Thymus (tissue), 11 donors: Measurements from ENCODE around the gene PTPRJ. TPM values are rescaled to one million over a fixed set of nuclear protein-coding genes. Genes with fewer than 3 reads are reported as not detected.

Experiments used
- DNase-seq, 9 donors: peaks; one replicate each; pipeline ENCODE4 v3.0.0-alpha.2; 2013; ENCODE audit warnings: low spot score in 9 of 9, low read depth in 6 of 9, missing footprints in 1 of 9
- H3K27ac ChIP-seq, 2 donors: one replicate each; pipeline ENCODE4 v1.5.1; 2013; ENCODE audit warnings: control low read depth in 1 of 2, low read depth in 1 of 2, low read length in 1 of 2, mild to moderate bottlenecking in 1 of 2, moderate library complexity in 1 of 2
- H3K27me3 ChIP-seq, 2 donors: one replicate each; pipeline ENCODE4 v1.5.1; 2013; ENCODE audit warnings: low read length in 1 of 2; ENCODE audit not compliant: control insufficient read depth in 2 of 2, insufficient read depth in 1 of 2
- H3K36me3 ChIP-seq, 2 donors: one replicate each; pipeline ENCODE4 v1.5.1; 2013; ENCODE audit warnings: low read length in 1 of 2, mild to moderate bottlenecking in 1 of 2, moderate library complexity in 1 of 2; ENCODE audit not compliant: control insufficient read depth in 2 of 2, insufficient read depth in 2 of 2
- H3K4me1 ChIP-seq, 2 donors: one replicate each; pipeline ENCODE4 v1.5.1; 2013; ENCODE audit warnings: low read length in 2 of 2; ENCODE audit not compliant: control insufficient read depth in 2 of 2, insufficient read depth in 2 of 2
- H3K4me3 ChIP-seq, 2 donors: one replicate each; pipeline ENCODE4 v1.5.1; 2013; ENCODE audit warnings: low read length in 2 of 2, control low read depth in 1 of 2, mild to moderate bottlenecking in 1 of 2
- H3K9me3 ChIP-seq, 2 donors: one replicate each; pipeline ENCODE4 v1.5.1; 2013; ENCODE audit warnings: low read length in 1 of 2, mild to moderate bottlenecking in 1 of 2; ENCODE audit not compliant: control insufficient read depth in 2 of 2, insufficient read depth in 1 of 2
- WGBS: extraction: QIAGEN DNeasy Blood & Tissue Kit; methylation state at CpG from one replicate; pipeline ENCODE4 v1.1.7; 2013; 5-methylcytosine and 5-hydroxymethylcytosine counted together
- polyA plus RNA-seq: library from polyadenylated mRNA; stranded (reverse); fragments of 200-250 nt; gene quantifications from one replicate; pipeline ENCODE4 v1.2.3, GENCODE V29; 2013
- total RNA-seq: library from RNA; stranded (reverse); fragments of 120-200 nt; gene quantifications from one replicate; pipeline ENCODE4 v1.2.4, GENCODE V29; 2013
- donor health status: healthy.

The PTPRJ gene
- total and polyA plus RNA-seq, 2 donors, result 4.4 to 7.5 TPM

DNA sequence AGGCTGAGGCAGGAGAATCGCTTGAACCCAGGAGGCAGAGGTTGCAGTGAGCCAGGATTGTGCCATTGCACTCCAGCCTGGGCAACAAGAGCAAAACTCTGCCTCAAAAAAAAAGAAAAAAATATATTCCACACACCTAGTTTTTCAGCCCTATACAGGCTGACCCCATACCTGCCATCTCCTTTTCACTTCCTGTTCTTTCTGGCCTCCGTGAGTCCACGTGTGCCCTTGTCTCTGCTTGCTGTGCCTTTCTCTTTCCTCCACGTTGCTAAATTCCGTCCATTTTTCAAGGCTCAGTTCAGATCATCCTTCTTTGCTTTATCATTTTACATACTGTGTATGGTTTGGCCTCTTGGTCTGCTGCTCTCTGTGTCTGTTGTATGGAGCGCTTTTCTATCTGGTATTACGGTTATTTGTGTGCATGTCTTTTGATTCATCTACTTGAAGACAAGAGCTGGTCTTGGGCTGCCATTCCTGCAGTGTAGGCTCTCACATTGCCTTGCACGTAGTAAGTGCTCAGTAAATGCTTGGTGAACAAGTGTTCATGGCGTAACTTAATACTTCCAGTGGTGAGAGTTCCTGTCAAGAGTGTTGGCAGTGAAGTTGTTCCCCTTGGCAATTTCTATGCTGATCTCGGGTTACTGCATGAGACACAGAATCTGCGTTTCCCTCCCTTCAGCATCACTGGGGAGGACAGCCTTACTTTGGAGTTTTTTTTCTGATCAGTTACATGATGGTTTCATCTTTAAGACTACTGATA is 57.5 kb downstream of the PTPRJ start:
- Histone ChIP-seq H3K27ac (no peak overlapping the region), H3K4me3 (no peak overlapping the region), H3K27me3 (no peaks in the 10 kb centered on the region), H3K9me3 (no peaks in the 10 kb centered on the region), H3K4me1 (peaks cover 15 to 31% of the 10 kb centered on the region in 2 donors), H3K36me3 (no peaks in the 10 kb centered on the region)
- no peak for DNase-seq
- 94% methylated on average over 11 of the region's 11 CpGs for WGBS

- Histone ChIP-seq H3K27me3 (no peaks in the 10 kb centered on the region), H3K4me3 (no peak overlapping the region), H3K9me3 (no peaks in the 10 kb centered on the region), H3K4me1 (peaks cover 14 to 20% of the 10 kb centered on the region in 2 donors), H3K27ac (no peak overlapping the region), H3K36me3 (no peaks in the 10 kb centered on the region)
- 97% methylated on average over 13 of the region's 13 CpGs for WGBS
- DNase-seq, result no peak
These were observed 60.6 kb downstream of the PTPRJ start for GRCh38 chr11:48040830-48041444.

GRCh38 chr11:48041877-48042695 is 61.7 kb downstream of the PTPRJ start:
- Histone ChIP-seq H3K27me3 (no peaks in the 10 kb centered on the region), H3K4me3 (no peak overlapping the region), H3K27ac (no peak overlapping the region), H3K9me3 (no peaks in the 10 kb centered on the region), H3K36me3 (no peaks in the 10 kb centered on the region), H3K4me1 (peaks cover 7 to 17% of the 10 kb centered on the region in 2 donors)
- DNase-seq, result no peak
- WGBS, result 97% methylated on average over 5 of the region's 5 CpGs

DNA sequence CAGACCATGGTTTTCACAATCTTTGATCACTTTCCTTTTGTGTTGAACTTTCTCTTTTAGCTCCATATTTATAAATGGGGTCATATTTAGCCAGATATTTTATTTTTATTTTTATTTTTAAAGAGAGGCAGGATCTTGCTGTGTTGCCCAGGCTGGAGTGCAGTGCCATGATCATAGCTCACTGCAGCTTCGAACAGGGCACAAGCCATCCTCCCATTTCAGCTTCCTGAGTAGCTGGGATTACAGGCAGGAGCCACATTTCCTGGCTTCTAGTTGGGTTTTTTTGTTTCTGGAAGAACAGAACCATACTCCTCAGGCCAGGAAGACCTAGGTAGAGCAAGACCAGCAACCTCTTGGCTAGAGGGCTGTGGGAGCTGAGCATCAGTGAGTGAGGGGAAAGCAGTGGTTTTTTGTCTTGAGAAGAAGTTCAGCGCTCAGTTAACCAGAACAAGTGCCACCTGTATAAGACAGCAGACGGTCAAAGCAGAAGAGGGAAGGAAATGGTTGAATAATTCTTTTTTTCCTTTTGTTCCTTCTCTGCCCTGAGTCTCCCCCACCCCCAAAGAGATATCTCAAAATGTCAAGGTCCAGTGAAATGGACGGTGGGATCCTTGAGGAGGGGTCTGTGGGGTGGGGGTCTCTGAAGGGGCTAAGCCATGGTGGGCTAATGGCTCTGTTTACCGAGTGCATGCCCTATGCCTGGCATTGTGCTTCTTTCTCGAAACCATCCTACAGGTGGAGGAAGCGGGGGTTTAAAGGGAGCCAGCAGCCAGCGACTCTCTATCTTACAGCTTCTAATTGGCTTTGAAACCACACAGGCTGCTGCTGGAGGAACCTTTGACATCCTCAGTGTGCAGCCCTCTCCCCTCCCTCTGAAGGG is 63.0 kb downstream of the PTPRJ start:
- Histone ChIP-seq H3K4me3 (no peak overlapping the region), H3K4me1 (peaks cover 7 to 17% of the 10 kb centered on the region in 2 donors)

GRCh38 chr11:48043991-48044512 is 63.7 kb downstream of the PTPRJ start:
- no peaks in the 10 kb centered on the region for H3K9me3 ChIP-seq
- 95% methylated on average over 9 of the region's 9 CpGs for WGBS
- DNase-seq, result no peak

More for the DNA sequence above, 63.0 kb downstream of the PTPRJ start:
- WGBS, result 17% methylated on average over 8 of the region's 8 CpGs
- H3K36me3 ChIP-seq, result no peaks in the 10 kb centered on the region
- H3K27me3 ChIP-seq, result no peaks in the 10 kb centered on the region
- peak overlapping the region in 1 of 2 donors; percentile 70 for H3K27ac ChIP-seq
- H3K9me3 ChIP-seq, result no peaks in the 10 kb centered on the region
- peak in 3 of 9 donors; percentile 20 to 62 (median 48) for DNase-seq

DNA sequence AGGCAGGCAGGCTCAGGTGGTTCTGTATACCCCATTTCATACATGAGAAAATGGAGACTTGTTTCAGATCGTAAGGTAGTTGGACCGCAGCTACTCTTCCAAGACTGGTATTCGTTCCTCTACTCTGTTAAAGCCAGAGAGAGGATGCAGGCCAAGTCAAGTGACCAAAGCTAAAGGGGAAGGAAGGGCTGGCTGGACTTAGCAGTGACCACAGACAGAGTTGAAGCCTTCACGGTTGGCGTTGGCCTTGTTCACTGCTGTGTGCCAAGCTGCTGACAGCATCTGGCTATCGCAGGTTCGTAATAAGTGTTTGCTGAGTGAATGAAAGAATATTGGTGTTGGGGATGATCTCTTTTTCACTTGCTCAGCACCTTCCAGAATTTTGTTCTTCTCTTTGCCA is 64.2 kb downstream of the PTPRJ start:
- Histone ChIP-seq H3K27me3 (no peaks in the 10 kb centered on the region), H3K27ac (no peak overlapping the region), H3K4me1 (peaks cover 7 to 17% of the 10 kb centered on the region in 2 donors), H3K9me3 (no peaks in the 10 kb centered on the region), H3K36me3 (no peaks in the 10 kb centered on the region), H3K4me3 (no peak overlapping the region)
- WGBS, result 98% methylated on average over 7 of the region's 7 CpGs
- no peak for DNase-seq

More at GRCh38 chr11:48043991-48044512, 63.7 kb downstream of the PTPRJ start:
- no peak overlapping the region for H3K4me3 ChIP-seq
- H3K36me3 ChIP-seq, result no peaks in the 10 kb centered on the region
- H3K4me1 ChIP-seq, result peaks cover 7 to 17% of the 10 kb centered on the region in 2 donors
- no peaks in the 10 kb centered on the region for H3K27me3 ChIP-seq
- H3K27ac ChIP-seq, result no peak overlapping the region

GRCh38 chr11:48045536-48045935 is 65.2 kb downstream of the PTPRJ start:
- 96% methylated on average over 5 of the region's 5 CpGs for WGBS
- Histone ChIP-seq H3K27me3 (no peaks in the 10 kb centered on the region), H3K4me3 (no peak overlapping the region), H3K9me3 (no peaks in the 10 kb centered on the region), H3K4me1 (peaks cover 7 to 17% of the 10 kb centered on the region in 2 donors), H3K36me3 (no peaks in the 10 kb centered on the region), H3K27ac (no peak overlapping the region)
- no peak for DNase-seq

- no peaks in the 10 kb centered on the region for H3K9me3 ChIP-seq
- DNase-seq, result no peak
- no peak overlapping the region for H3K4me3 ChIP-seq
- no peaks in the 10 kb centered on the region for H3K36me3 ChIP-seq
- no peaks in the 10 kb centered on the region for H3K27me3 ChIP-seq
- no peak overlapping the region for H3K27ac ChIP-seq
- WGBS, result 92% methylated on average over 8 of the region's 8 CpGs
- H3K4me1 ChIP-seq, result peaks cover 7 to 22% of the 10 kb centered on the region in 2 donors
These were observed 67.3 kb downstream of the PTPRJ start for GRCh38 chr11:48047616-48048015.
